ENCODE data around the gene MBNL1. TPM values are rescaled to one million over a fixed set of nuclear protein-coding genes. Genes with fewer than 3 reads are reported as not detected.

MBNL1 gene
- total RNA-seq, 4 donors from 2014 or later: 258 to 478 (median 320) TPM

DNA sequence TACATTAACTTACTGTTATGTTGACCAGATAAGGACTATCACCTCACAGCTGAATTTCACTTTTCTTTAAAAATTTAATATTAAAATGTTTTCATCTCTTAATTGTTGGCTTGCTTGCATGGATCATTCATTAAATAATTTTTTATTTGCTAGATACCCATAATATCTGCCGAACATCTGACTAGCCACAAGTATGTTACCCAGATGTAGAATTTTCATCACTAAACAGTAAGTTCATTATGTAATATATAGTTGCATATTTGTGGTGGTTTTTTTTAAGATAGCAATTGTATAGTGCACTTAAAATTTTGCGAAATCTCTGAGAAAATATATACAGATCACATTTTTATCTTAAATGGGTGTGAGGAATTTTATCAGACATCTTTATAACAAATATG is 190.4 kb downstream of the MBNL1 start:
- H3K9me3 ChIP-seq: no peaks in the 10 kb centered on the region
- TF ChIP-seq POLR2AphosphoS5 (IDR thresholded peaks at IDR 0.05) (no peak), EP300 (IDR thresholded peaks at IDR 0.05) (no peak), POLR2A (IDR thresholded peaks at IDR 0.05) (no peak)
- TF ChIP-seq, protein P1, sequence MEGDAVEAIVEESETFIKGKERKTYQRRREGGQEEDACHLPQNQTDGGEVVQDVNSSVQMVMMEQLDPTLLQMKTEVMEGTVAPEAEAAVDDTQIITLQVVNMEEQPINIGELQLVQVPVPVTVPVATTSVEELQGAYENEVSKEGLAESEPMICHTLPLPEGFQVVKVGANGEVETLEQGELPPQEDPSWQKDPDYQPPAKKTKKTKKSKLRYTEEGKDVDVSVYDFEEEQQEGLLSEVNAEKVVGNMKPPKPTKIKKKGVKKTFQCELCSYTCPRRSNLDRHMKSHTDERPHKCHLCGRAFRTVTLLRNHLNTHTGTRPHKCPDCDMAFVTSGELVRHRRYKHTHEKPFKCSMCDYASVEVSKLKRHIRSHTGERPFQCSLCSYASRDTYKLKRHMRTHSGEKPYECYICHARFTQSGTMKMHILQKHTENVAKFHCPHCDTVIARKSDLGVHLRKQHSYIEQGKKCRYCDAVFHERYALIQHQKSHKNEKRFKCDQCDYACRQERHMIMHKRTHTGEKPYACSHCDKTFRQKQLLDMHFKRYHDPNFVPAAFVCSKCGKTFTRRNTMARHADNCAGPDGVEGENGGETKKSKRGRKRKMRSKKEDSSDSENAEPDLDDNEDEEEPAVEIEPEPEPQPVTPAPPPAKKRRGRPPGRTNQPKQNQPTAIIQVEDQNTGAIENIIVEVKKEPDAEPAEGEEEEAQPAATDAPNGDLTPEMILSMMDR (IDR thresholded peaks at IDR 0.05): no peak
- H3K4me1 ChIP-seq: peaks cover 9% of the 10 kb centered on the region
- H3K4me3 ChIP-seq: no peak overlapping the region
- 90% methylated on average over 2 of the region's 2 CpGs for WGBS
- DNase-seq (ENCODE audit: low spot score in 2 of 2): no peak
- H3K27me3 ChIP-seq: no peaks in the 10 kb centered on the region
- H3K27ac ChIP-seq: no peak overlapping the region
- H3K36me3 ChIP-seq: peaks cover 41% of the 10 kb centered on the region

DNA sequence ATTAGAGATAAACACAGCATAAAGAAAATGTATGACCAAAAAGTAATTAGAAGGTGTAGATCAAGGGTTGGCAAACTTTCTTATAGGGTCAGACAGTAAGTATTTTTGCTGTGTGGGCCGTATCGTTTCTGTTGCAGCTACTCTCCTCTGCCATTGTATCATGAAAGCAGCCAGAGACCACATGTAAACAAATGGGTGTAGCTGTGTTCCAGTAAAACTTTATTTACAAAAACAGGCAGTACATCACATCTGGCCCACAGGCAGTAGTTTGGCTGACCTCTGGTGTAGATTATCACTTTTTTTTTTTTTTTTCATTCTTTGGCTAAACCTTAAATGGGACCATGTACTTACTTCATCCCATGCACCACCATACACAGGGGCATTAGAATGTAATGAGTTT is 190.8 kb downstream of the MBNL1 start:
- no peaks in the 10 kb centered on the region for H3K9me3 ChIP-seq
- TF ChIP-seq EP300 (IDR thresholded peaks at IDR 0.05): no peak
- TF ChIP-seq, protein P1 (IDR thresholded peaks at IDR 0.05): no peak
- TF ChIP-seq POLR2AphosphoS5 (IDR thresholded peaks at IDR 0.05): no peak
- no peak for TF ChIP-seq POLR2A (IDR thresholded peaks at IDR 0.05)
- H3K27me3 ChIP-seq: no peaks in the 10 kb centered on the region
- H3K27ac ChIP-seq: no peak overlapping the region
- DNase-seq (ENCODE audit: low spot score in 2 of 2): no peak
- 82% methylated on average over 2 of the region's 2 CpGs for WGBS
- peaks cover 42% of the 10 kb centered on the region for H3K36me3 ChIP-seq
- H3K4me3 ChIP-seq: no peak overlapping the region
- H3K4me1 ChIP-seq: peaks cover 9% of the 10 kb centered on the region

DNA sequence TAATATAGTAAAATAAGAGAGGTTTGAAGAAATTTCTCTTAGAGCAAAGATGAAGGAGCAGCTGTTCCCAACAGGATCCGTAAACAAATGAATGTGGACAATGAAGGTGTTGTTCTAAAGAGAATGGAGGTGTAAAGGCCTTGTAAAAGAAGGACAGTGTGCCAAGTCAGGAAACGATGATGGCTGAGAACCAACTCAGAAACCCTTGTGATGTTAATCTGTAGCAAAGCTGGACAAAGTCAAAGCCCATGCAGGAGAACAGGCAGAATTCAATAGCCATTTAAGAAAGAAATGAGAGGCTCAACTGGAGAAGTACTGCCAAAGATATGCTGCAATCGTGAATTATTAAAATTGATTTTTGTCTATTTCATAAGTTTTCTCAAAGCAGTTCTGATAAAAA is 192.2 kb downstream of the MBNL1 start:
- H3K27ac ChIP-seq: peak overlapping the region; percentile 36
- H3K27me3 ChIP-seq: no peaks in the 10 kb centered on the region
- H3K36me3 ChIP-seq: peaks cover 53% of the 10 kb centered on the region
- no peaks in the 10 kb centered on the region for H3K9me3 ChIP-seq
- no peak for DNase-seq (ENCODE audit: low spot score in 2 of 2)
- H3K4me3 ChIP-seq: no peak overlapping the region
- peaks cover 9% of the 10 kb centered on the region for H3K4me1 ChIP-seq
- TF ChIP-seq POLR2AphosphoS5 (IDR thresholded peaks at IDR 0.05) (no peak), POLR2A (IDR thresholded peaks at IDR 0.05) (no peak), EP300 (IDR thresholded peaks at IDR 0.05) (no peak)
- 51% methylated on average over 3 of the region's 3 CpGs for WGBS

DNA sequence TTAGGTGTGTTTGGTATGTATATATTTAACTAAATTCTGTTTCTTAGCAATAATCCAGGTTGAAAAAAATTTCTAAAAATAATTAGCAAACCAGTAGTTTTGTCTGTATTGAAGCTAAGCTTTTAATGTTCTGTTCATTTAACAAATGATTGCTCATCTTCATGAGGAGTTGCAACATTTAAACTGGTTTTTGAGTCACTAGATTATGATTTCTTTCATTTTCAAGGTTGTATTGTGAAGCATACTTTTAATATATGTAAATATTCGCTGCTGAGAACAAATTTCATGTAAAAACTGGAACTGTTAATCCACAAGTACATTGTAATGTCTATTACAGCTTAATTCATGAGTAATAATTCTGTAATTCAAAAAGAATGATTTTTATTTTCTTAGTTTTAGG is 192.7 kb downstream of the MBNL1 start:
- DNase-seq (ENCODE audit: low spot score in 2 of 2): no peak
- TF ChIP-seq POLR2AphosphoS5 (IDR thresholded peaks at IDR 0.05) (no peak), EP300 (IDR thresholded peaks at IDR 0.05) (no peak), POLR2A (IDR thresholded peaks at IDR 0.05) (no peak)
- TF ChIP-seq, protein P1 (IDR thresholded peaks at IDR 0.05): no peak
- WGBS: 91% methylated on average over 1 of the region's 1 CpG
- Histone ChIP-seq H3K27me3 (no peaks in the 10 kb centered on the region), H3K27ac (peak overlapping the region; percentile 36), H3K4me3 (no peak overlapping the region), H3K36me3 (peaks cover 51% of the 10 kb centered on the region), H3K4me1 (peaks cover 9% of the 10 kb centered on the region), H3K9me3 (no peaks in the 10 kb centered on the region)

DNA sequence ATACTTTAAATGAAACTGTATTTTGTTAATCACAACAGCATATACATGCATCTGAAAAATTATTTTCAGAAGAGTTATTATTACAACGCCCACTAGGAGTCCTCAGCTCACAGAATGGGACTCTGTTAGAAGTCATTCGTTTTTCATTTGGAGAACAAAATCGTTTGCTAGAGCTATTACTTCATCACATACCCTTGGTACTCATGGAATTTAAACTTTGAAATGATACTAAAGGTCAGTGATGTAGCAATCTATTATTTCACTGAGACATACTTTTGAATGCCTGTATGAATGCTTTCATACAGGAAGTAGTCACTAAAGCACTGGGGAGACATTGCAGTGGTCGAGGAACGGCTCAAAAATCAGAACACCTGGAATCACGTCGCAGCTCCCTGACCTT is 198.1 kb downstream of the MBNL1 start:
- Histone ChIP-seq H3K4me3 (no peak overlapping the region), H3K27ac (no peak overlapping the region), H3K4me1 (peaks cover 6% of the 10 kb centered on the region), H3K27me3 (no peaks in the 10 kb centered on the region), H3K9me3 (no peaks in the 10 kb centered on the region), H3K36me3 (peaks cover 28% of the 10 kb centered on the region)
- 63% methylated on average over 7 of the region's 7 CpGs for WGBS
- DNase-seq (ENCODE audit: low spot score in 2 of 2): no peak
- no peak for TF ChIP-seq POLR2A (IDR thresholded peaks at IDR 0.05)
- TF ChIP-seq POLR2AphosphoS5 (IDR thresholded peaks at IDR 0.05): no peak
- TF ChIP-seq EP300 (IDR thresholded peaks at IDR 0.05): no peak
- TF ChIP-seq, protein P1 (IDR thresholded peaks at IDR 0.05): peak; percentile 38 to 42
